ENCODE results near the gene OVOL1. TPM values are rescaled to one million over a fixed set of nuclear protein-coding genes. Genes with fewer than 3 reads are reported as not detected.

The OVOL1 gene
- total RNA-seq, 1 donor from 2014 or later, result 7.7 TPM

DNA sequence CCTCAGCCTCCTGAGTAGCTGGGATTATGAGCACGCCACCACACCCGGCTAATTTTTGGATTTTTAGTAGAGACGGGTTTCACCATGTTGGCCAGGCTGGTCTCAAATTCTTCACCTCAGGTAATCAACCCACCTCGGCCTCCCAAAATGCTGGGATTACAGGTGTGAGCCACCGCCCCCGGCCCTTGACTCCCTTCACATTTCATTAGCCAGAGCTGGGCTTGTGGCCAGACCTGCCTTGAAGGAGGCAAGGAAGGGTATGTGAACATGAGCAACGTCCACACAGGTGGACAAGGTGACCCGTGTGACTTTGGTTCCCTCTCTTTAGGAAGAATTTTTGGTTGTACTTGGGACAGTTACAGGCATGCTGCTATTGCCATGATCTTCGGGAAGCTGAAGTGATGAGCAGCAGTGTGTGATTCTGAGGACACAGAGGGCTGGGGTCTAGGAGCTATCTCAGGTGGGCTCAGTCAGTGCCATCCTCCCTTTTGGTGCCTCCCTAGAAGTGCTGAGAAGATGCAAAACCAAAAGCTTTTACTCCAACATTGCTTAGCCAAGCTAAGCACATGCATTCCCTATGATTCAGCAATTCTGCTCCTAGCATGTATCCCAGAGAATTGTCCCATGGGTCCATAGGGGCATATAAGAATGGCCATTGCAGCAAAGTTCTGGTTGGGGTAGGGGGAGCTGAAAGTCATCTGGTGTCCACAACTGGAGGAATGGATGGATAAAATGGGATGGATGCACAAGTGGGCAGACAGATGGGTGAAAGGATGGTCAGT lies 12.1 kb upstream of the OVOL1 start:
- no peak for TF ChIP-seq CTCF (conservative IDR thresholded peaks at IDR 0.05)
- H3K4me1 Mint-ChIP-seq (ENCODE audit: unreplicated experiment), result no peaks in the 10 kb centered on the region
- DNase-seq (ENCODE audit: extremely low spot score, unreplicated experiment), result peak; percentile 49
- no peaks in the 10 kb centered on the region for H3K36me3 Mint-ChIP-seq
- H3K9me3 Mint-ChIP-seq, result no peaks in the 10 kb centered on the region
- H3K4me3 Mint-ChIP-seq, result no peak overlapping the region
- no peaks in the 10 kb centered on the region for H3K27me3 Mint-ChIP-seq
- peak overlapping the region; percentile 23 for H3K27ac Mint-ChIP-seq

- no peaks in the 10 kb centered on the region for H3K36me3 Mint-ChIP-seq
- TF ChIP-seq CTCF (conservative IDR thresholded peaks at IDR 0.05), result no peak
These were observed 10.7 kb upstream of the OVOL1 start for GRCh38 chr11:65776196-65776595.

GRCh38 chr11:65776710-65777141 lies 10.1 kb upstream of the OVOL1 start:
- Mint-ChIP-seq H3K9me3 (no peaks in the 10 kb centered on the region), H3K4me1 (ENCODE audit: unreplicated experiment) (no peaks in the 10 kb centered on the region), H3K27ac (peak overlapping the region; percentile 92), H3K4me3 (peak overlapping the region; percentile 79), H3K27me3 (no peaks in the 10 kb centered on the region), H3K36me3 (no peaks in the 10 kb centered on the region)
- peak; percentile 52 for DNase-seq (ENCODE audit: extremely low spot score, unreplicated experiment)
- no peak for TF ChIP-seq CTCF (conservative IDR thresholded peaks at IDR 0.05)

More at GRCh38 chr11:65776196-65776595, 10.7 kb upstream of the OVOL1 start:
- H3K27me3 Mint-ChIP-seq, result no peaks in the 10 kb centered on the region
- peak overlapping the region; percentile 92 for H3K27ac Mint-ChIP-seq
- peak overlapping the region; percentile 79 for H3K4me3 Mint-ChIP-seq
- no peaks in the 10 kb centered on the region for H3K9me3 Mint-ChIP-seq
- H3K4me1 Mint-ChIP-seq (ENCODE audit: unreplicated experiment), result no peaks in the 10 kb centered on the region
- DNase-seq (ENCODE audit: extremely low spot score, unreplicated experiment), result peak; percentile 44

DNA sequence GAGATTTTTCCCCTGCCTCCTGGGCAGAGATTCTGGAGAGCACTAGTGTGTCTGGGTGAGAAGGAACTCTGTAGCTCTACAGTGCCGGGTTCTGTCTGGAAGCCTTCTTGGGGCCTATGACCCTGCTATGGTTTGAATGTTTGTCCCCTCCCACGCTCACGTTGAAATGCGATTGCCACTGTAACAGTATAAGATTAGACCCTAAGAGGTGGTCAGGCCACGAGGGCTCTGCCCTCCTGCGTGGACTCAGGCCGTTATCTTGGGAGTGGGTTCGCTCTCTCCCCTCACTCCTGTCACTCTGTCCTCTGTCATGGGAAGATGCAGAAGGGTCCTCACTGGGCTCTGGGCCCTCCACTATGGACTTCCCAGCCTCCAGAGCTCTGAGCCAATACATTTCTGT lies 9.6 kb upstream of the OVOL1 start:
- no peaks in the 10 kb centered on the region for H3K36me3 Mint-ChIP-seq
- H3K27ac Mint-ChIP-seq, result peak overlapping the region; percentile 92
- DNase-seq (ENCODE audit: extremely low spot score, unreplicated experiment), result peak; percentile 50

GRCh38 chr11:65777821-65778361 lies 9.0 kb upstream of the OVOL1 start:
- H3K36me3 Mint-ChIP-seq, result no peaks in the 10 kb centered on the region
- H3K4me3 Mint-ChIP-seq, result peak overlapping the region; percentile 62
- no peak for TF ChIP-seq CTCF (conservative IDR thresholded peaks at IDR 0.05)
- H3K4me1 Mint-ChIP-seq (ENCODE audit: unreplicated experiment), result no peaks in the 10 kb centered on the region
- peak; percentile 65 for DNase-seq (ENCODE audit: extremely low spot score, unreplicated experiment)
- no peak overlapping the region for H3K27ac Mint-ChIP-seq
- H3K27me3 Mint-ChIP-seq, result peaks cover 3% of the 10 kb centered on the region
- H3K9me3 Mint-ChIP-seq, result no peaks in the 10 kb centered on the region

More for the DNA sequence above, 9.6 kb upstream of the OVOL1 start:
- no peak for TF ChIP-seq CTCF (conservative IDR thresholded peaks at IDR 0.05)
- H3K4me3 Mint-ChIP-seq, result peak overlapping the region; percentile 79
- no peaks in the 10 kb centered on the region for H3K4me1 Mint-ChIP-seq (ENCODE audit: unreplicated experiment)
- no peaks in the 10 kb centered on the region for H3K9me3 Mint-ChIP-seq
- H3K27me3 Mint-ChIP-seq, result no peaks in the 10 kb centered on the region

Data from type B pancreatic cell (in vitro differentiated cells).